MM.1S (cell line): ENCODE results near the gene ARSG.

Experiments
- EZH2 ChIP-seq: fragments of 300-600 bp; sonication (generic); optimal IDR thresholded peaks from 2 replicates; pipeline ENCODE3; 2017; ENCODE audit warnings: low read depth, mild to moderate bottlenecking, antibody characterized with exemption, low read length, mixed read lengths
- TF ChIP-seq, protein P1 (sequence below): fragments of 300-600 bp; sonication (generic); IDR thresholded peaks from 2 replicates; pipeline ENCODE4 v1.5.1; 2016; ENCODE audit warnings: antibody characterized with exemption, low read length, mixed read lengths

DNA sequence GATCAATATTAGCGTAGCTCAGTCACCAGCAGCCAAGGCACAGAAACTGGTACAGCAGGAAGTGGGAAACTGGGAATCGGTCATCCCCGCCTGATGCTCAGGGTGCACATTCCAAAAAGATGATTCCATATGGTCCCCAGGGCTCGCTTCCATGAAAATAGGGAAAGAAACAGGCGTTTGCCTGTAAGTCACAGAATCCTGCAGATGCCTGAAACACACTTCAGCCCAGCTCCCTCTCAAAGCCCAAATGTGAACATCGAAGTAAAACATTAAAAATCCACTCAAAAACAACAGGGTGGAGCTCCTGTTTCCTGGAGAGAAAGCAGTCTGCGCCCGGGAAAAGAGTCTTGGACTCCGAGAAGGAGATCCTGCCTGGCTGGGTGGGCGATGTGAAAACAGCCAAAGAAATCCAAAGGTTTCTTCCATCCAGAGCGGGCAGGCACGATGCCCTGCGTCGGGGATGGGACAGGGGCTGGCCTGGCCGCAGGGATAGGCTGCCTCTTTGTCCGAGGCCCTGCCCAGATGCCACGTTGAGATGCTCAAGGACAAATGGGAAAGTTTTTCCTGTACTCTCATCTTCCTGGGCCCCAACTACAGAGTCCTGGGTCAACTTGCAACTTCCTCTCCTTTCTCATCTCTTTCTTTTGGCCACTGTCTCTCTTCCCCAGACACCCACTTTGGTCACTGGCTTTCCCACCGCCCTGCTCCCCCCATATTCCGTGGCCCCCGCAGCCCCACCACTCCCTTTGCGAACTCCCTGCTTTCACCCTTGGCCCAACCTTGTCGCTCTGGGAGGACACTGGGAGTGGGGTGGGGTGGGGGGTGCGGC, 165.3 kb downstream of the ARSG start:
- TF ChIP-seq EZH2, result no peak
- TF ChIP-seq, protein P1, sequence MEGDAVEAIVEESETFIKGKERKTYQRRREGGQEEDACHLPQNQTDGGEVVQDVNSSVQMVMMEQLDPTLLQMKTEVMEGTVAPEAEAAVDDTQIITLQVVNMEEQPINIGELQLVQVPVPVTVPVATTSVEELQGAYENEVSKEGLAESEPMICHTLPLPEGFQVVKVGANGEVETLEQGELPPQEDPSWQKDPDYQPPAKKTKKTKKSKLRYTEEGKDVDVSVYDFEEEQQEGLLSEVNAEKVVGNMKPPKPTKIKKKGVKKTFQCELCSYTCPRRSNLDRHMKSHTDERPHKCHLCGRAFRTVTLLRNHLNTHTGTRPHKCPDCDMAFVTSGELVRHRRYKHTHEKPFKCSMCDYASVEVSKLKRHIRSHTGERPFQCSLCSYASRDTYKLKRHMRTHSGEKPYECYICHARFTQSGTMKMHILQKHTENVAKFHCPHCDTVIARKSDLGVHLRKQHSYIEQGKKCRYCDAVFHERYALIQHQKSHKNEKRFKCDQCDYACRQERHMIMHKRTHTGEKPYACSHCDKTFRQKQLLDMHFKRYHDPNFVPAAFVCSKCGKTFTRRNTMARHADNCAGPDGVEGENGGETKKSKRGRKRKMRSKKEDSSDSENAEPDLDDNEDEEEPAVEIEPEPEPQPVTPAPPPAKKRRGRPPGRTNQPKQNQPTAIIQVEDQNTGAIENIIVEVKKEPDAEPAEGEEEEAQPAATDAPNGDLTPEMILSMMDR, result no peak
